ENCODE data around the gene GIGYF1. TPM values are rescaled to one million over a fixed set of nuclear protein-coding genes. Genes with fewer than 3 reads are reported as not detected.

The GIGYF1 gene
- total and polyA plus RNA-seq, 2 donors (not counting 3 experiments of a cell fraction or from before 2014, with no cell fraction given), result 13.6 to 46.3 TPM

- Histone ChIP-seq H3K27me3 (ENCODE audit: control insufficient read depth in 2 of 2, insufficient read depth in 2 of 2, low read length in 2 of 2) (peaks cover 0 to 3% of the 10 kb centered on the region in 2 experiments), H3K9me3 (replicated peaks; ENCODE audit: control insufficient read depth, insufficient read depth, low read length) (no peaks in the 10 kb centered on the region), H3K4me1 (ENCODE audit: control insufficient read depth, extremely low read depth, insufficient read depth, low read length) (no peaks in the 10 kb centered on the region), H3K27ac (ENCODE audit: insufficient read depth, low read depth, low read length) (no peak overlapping the region), H3K4me3 (replicated peaks in 1 of 3; ENCODE audit: insufficient read depth in 1 of 3, low read depth in 1 of 3, low read length in 3 of 3) (no peak overlapping the region), H3K79me2 (ENCODE audit: control insufficient read depth, insufficient read depth, low read length) (no peaks in the 10 kb centered on the region), H3K4me2 (ENCODE audit: insufficient read depth, low read length) (no peak overlapping the region), H4K20me1 (replicated peaks; ENCODE audit: control insufficient read depth, extremely low read depth, insufficient read depth, low read length) (no peaks in the 10 kb centered on the region), H3K9ac (replicated peaks; ENCODE audit: extremely low read depth, insufficient read depth, low read length) (no peak overlapping the region), H2AFZ (ENCODE audit: low read depth, low read length) (no peak overlapping the region), H3K9me1 (replicated peaks; ENCODE audit: control insufficient read depth, extremely low read depth, insufficient read depth, low read length) (no peaks in the 10 kb centered on the region), H3K36me3 (ENCODE audit: control insufficient read depth in 2 of 2, extremely low read depth in 1 of 2, insufficient read depth in 2 of 2, low read length in 2 of 2) (no peaks in the 10 kb centered on the region)
- POLR2A ChIA-PET, result no interaction called here
- no TSS peak for BruUV-seq (replicated peaks)
- FAIRE-seq (no peak), DNase-seq (ENCODE audit: low read depth, low spot score) (no peak)
- dilution Hi-C loops (cut with MboI; ENCODE audit: extremely low pct_ligation_motif_present, low sequenced_read_pairs) (no loop called here), intact Hi-C loops (cut with micrococcal nuclease) (no loop called here)
- TF ChIP-seq JUN (IDR thresholded peaks at IDR 0.05; ENCODE audit: borderline replicate concordance, insufficient read depth, insufficient read length, low read depth), result no peak
- TF ChIP-seq MYC (IDR thresholded peaks at IDR 0.05; ENCODE audit: low read depth, low read length), result no peak
- TF ChIP-seq EZH2 (IDR thresholded peaks at IDR 0.05; ENCODE audit: borderline replicate concordance, low read depth, low read length, severe bottlenecking), result no peak
- TF ChIP-seq FOS (IDR thresholded peaks at IDR 0.05; ENCODE audit: borderline replicate concordance, insufficient read depth, low read length), result no peak
- TF ChIP-seq CTCF (IDR thresholded peaks at IDR 0.05; ENCODE audit: extremely low read depth in 1 of 2, insufficient read depth in 1 of 2, low read depth in 1 of 2, low read length in 2 of 2), result no peak
- TF ChIP-seq GATA2 (IDR thresholded peaks at IDR 0.05; ENCODE audit: insufficient read depth, insufficient read length, low read depth, low read length), result no peak
- TF ChIP-seq, protein P1, sequence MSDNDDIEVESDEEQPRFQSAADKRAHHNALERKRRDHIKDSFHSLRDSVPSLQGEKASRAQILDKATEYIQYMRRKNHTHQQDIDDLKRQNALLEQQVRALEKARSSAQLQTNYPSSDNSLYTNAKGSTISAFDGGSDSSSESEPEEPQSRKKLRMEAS (IDR thresholded peaks at IDR 0.05; ENCODE audit: insufficient read depth, insufficient read length), result no peak
- no peak for TF ChIP-seq POLR2A (IDR thresholded peaks at IDR 0.05; ENCODE audit: low read depth, low read length)
- CTCF ChIA-PET, result interaction anchor here (1.5 kb wide), 1 partner anchor 105 kb away, joined by 4 read pairs; no protein-coding TSS in a partner anchor
Observed at GRCh38 chr7:100649826-100650565, 44.1 kb downstream of the GIGYF1 start.

All from endothelial cell of umbilical vein (primary cell).